A549 treated with CORT108297 at 1 μM for 4 hours (cell line): ENCODE results near the gene OPN4. TPM values are rescaled to one million over a fixed set of nuclear protein-coding genes. Genes with fewer than 3 reads are reported as not detected.

ENCODE experiments used
- total RNA-seq: library from RNA; stranded (reverse); fragments of 200-300 nt; extraction: Qiagen RNA extraction; gene quantifications from 5 replicates; pipeline ENCODE4 v1.2.3, GENCODE V29; 2022

OPN4 gene
- not detected in 5 replicates for total RNA-seq

DNA sequence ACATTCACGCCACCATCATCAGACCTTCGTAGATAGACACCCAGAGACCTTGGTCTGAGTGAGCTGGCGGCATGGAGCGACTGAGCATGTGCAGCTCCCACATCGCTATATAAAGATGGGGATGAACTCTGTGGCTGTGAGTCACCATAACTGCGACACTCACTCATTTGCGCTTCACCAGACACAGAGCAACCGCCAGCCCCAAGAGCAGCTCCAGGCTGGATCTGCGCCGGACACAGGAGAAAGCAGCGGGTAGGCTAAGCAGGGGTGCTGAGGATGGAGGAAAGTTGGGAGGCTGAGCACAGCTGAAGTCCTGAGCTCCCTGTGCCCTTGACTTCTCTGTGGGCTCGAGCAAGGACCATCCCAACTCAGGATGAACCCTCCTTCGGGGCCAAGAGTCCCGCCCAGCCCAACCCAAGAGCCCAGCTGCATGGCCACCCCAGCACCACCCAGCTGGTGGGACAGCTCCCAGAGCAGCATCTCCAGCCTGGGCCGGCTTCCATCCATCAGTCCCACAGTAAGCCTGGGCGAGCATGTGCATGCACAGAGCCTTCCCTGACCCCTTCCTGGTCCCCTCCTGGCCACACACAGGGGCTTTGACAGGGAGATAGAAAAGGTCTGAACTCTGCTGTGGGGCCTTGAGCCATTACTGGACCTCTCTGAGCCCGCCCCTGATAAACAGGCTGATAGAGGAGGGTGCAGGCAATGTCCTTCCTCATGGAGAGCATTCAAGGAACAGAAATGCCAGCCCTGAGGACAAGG, at the start of gene OPN4:
Gene OPN4 (plus strand): TSS at position 137 of the 762 bp plus-strand sequence. CDS start 237 bp downstream, at position 374.

DNA sequence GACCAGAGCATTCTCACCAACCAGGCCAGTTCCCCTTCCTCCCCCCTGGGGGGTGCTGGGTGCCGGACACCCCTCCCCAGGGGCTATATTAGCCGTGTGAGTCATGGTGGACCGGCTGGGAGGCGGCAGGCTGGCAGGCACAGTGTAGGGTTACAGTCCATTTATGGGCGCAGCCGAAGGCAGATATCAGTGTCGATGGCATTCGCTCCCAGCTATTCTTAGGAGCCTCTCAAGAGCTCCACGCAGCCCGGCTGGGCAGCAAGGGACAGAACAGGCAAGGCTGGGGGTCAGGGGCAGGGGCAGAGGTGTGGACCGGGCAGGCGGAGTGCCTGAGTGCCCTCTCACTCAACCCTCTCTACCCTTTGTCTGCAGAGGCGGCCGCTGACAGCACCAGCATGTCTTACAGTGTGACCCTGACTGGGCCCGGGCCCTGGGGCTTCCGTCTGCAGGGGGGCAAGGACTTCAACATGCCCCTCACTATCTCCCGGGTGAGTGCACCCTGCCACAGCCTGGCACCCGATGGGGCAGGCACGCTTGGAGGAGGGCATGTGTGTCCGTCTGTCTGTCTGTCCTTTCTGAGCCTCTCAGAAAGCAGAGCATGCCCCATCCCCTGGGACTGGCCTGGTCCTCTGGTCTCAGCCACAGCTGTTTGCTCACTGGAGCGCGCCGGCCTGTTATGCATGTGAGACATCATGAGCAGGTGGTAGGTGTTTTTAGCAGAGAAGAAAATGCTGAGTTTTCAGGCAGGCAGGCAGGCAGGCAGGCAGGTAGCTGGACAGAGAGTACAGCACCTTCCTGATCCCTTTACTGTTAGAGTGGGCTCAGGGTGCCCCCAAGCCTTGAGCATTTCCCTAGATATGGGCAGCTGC, 14.2 kb downstream of the OPN4 start, which contains the start of gene LDB3:
Gene LDB3 (plus strand): TSS at position 215 of the 869 bp plus-strand sequence. CDS start 181 bp downstream, at position 396.

Other genes starting within 250 kb of the OPN4 start
- 14.3 to 17.8 TPM (median 15.1 TPM) in 5 replicates for gene WAPL, start 132.8 kb upstream of the OPN4 start, total RNA-seq
- 0.03 to 0.06 TPM (median 0.04 TPM) in 4 of 5 replicates, not detected in the other for gene LDB3, start 14.0 kb downstream of the OPN4 start, total RNA-seq
- 20.4 to 27.4 TPM (median 23.7 TPM) in 5 replicates for gene BMPR1A, start 102.1 kb downstream of the OPN4 start, total RNA-seq